NCI-H345 (cell line): Measurements from ENCODE around the gene ELP4.

Experiments used
- DNase-seq: peaks from one replicate; lab custom pipeline; 2025; lab: John Stamatoyannopoulos, UW

The ELP4 gene

GRCh38 chr11:31824332-31824878 is 314.8 kb downstream of the ELP4 start:
- no peak for DNase-seq

- no peak for DNase-seq
These were observed 315.6 kb downstream of the ELP4 start for GRCh38 chr11:31824879-31825837.

GRCh38 chr11:31825838-31826484 is 316.4 kb downstream of the ELP4 start:
- DNase-seq = no peak

GRCh38 chr11:31826536-31827438 is 317.2 kb downstream of the ELP4 start:
- no peak for DNase-seq

GRCh38 chr11:31827455-31828206 is 318.1 kb downstream of the ELP4 start:
- no peak for DNase-seq

- no peak for DNase-seq
These were observed 318.6 kb downstream of the ELP4 start for GRCh38 chr11:31828217-31828616.

- DNase-seq = no peak
These were observed 320.8 kb downstream of the ELP4 start for GRCh38 chr11:31830406-31830805.

- no peak for DNase-seq
These were observed 324.7 kb downstream of the ELP4 start for GRCh38 chr11:31834237-31834636.
